Chondrocyte (in vitro differentiated cells): ENCODE measurements around the gene PDIA6. TPM values are rescaled to one million over a fixed set of nuclear protein-coding genes. Genes with fewer than 3 reads are reported as not detected.

ENCODE experiments used
- DNase-seq: peaks from one replicate; pipeline ENCODE4 v3.0.0; 2021; ENCODE audit warnings: mixed read lengths, low spot score
- H3K27ac Mint-ChIP-seq: one replicate; pipeline ENCODE4 v1.8.0; 2021; ENCODE audit warnings: mild to moderate bottlenecking, moderate library complexity, mixed read lengths; ENCODE audit not compliant: unreplicated experiment
- H3K27me3 Mint-ChIP-seq: 2 replicates; pipeline ENCODE4 v1.8.0; 2021; ENCODE audit warnings: low read depth, mixed read lengths
- H3K36me3 Mint-ChIP-seq: 2 replicates; pipeline ENCODE4 v1.8.0; 2021; ENCODE audit warnings: low read depth, mixed read lengths
- H3K4me1 Mint-ChIP-seq: 2 replicates; pipeline ENCODE4 v1.8.0; 2021; ENCODE audit warnings: low read depth, mild to moderate bottlenecking, mixed read lengths
- H3K4me3 Mint-ChIP-seq: one replicate; pipeline ENCODE4 v1.8.0; 2021; ENCODE audit warnings: mild to moderate bottlenecking, moderate library complexity, mixed read lengths; ENCODE audit not compliant: unreplicated experiment
- H3K9me3 Mint-ChIP-seq: 2 replicates; pipeline ENCODE4 v1.8.0; 2021; ENCODE audit warnings: low read depth, mixed read lengths
- total RNA-seq: library from RNA; stranded (reverse); gene quantifications from 3 replicates; pipeline ENCODE4 v1.2.1, GENCODE V29; 2021
- TF ChIP-seq, protein P1 (sequence below): fragments of 200-600 bp; sonication (generic); IDR thresholded peaks from 2 replicates; pipeline ENCODE4 v1.5.0; 2021; ENCODE audit warnings: antibody characterized with exemption, mild to moderate bottlenecking, moderate library complexity

Gene PDIA6
- total RNA-seq, 1 donor from 2014 or later = 198 TPM

DNA sequence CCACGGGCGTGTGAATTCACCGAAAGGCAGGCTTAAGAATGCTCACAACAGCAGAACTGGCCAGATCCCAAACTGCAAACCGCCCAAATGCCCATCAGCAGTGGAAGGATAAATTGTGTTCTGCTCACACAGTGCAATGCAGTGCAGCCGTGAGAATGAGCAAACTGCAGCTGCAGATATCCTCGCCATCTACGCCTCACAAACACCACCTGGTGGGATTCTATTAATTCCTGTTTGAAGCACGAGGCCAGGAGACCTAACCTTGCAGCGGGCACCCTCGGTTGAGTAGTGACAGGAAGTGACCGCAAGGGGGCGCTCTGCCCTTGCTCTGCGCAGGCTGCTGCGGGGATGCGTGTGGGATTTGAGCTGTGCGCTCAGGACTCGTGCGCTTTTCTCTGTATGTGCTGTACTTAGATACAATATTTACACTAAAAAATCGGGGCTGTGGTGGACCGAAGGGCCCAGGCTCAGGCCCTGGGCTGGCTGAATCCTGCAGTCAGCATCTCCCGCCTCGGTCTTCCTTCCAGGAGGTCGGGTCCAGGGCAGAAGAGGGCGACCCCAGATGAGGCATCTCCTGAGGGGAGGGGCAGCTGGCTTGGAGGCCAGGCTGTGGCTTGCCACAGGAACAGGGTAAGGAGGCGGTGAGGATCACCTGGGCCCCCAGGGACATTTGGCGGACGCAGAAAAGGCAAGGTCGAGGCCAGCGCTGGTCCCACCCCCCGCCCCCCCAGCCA, 19.8 kb upstream of the PDIA6 start:
- no peaks in the 10 kb centered on the region for H3K36me3 Mint-ChIP-seq

DNA sequence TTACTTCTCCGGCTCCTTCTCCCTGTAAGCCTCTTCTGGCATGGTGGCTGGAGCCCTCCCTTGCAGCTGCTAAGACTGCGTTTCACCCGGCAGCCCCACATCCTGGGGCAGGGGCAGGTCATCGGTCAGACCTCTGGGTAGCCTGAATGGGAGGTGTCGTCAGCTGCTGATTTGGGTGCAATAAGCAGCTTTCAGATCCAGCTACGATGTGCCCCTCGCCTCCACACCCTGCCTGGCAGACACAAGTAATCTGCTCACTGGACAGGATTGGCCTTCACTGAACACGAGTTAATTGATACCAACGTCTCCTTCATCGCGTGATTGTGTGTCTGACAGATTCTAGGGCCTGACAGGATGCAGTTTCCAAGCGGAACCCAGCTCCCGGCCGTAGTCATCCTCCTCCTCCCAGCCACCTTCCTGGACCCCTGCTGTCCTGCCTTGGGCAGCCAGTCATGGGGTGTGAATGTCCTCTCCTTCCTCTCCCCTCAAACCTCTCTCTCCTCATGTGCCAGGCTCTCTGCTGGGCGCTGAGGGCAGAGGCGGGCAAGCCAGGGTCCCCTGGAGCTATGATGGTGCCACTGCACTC, 18.9 kb upstream of the PDIA6 start:
- Mint-ChIP-seq H3K36me3 (no peaks in the 10 kb centered on the region), H3K4me3 (peak overlapping the region; percentile 31), H3K4me1 (peaks cover 6% of the 10 kb centered on the region), H3K27me3 (peaks cover 24% of the 10 kb centered on the region), H3K9me3 (no peaks in the 10 kb centered on the region), H3K27ac (no peak overlapping the region)
- TF ChIP-seq, protein P1, sequence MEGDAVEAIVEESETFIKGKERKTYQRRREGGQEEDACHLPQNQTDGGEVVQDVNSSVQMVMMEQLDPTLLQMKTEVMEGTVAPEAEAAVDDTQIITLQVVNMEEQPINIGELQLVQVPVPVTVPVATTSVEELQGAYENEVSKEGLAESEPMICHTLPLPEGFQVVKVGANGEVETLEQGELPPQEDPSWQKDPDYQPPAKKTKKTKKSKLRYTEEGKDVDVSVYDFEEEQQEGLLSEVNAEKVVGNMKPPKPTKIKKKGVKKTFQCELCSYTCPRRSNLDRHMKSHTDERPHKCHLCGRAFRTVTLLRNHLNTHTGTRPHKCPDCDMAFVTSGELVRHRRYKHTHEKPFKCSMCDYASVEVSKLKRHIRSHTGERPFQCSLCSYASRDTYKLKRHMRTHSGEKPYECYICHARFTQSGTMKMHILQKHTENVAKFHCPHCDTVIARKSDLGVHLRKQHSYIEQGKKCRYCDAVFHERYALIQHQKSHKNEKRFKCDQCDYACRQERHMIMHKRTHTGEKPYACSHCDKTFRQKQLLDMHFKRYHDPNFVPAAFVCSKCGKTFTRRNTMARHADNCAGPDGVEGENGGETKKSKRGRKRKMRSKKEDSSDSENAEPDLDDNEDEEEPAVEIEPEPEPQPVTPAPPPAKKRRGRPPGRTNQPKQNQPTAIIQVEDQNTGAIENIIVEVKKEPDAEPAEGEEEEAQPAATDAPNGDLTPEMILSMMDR = no peak
- no peak for DNase-seq

More for the DNA sequence above, 19.8 kb upstream of the PDIA6 start:
- H3K27me3 Mint-ChIP-seq = peaks cover 25% of the 10 kb centered on the region
- peaks cover 6% of the 10 kb centered on the region for H3K4me1 Mint-ChIP-seq
- DNase-seq = no peak
- TF ChIP-seq, protein P1 = peak; percentile 98
- H3K27ac Mint-ChIP-seq = no peak overlapping the region
- no peaks in the 10 kb centered on the region for H3K9me3 Mint-ChIP-seq
- H3K4me3 Mint-ChIP-seq = no peak overlapping the region

DNA sequence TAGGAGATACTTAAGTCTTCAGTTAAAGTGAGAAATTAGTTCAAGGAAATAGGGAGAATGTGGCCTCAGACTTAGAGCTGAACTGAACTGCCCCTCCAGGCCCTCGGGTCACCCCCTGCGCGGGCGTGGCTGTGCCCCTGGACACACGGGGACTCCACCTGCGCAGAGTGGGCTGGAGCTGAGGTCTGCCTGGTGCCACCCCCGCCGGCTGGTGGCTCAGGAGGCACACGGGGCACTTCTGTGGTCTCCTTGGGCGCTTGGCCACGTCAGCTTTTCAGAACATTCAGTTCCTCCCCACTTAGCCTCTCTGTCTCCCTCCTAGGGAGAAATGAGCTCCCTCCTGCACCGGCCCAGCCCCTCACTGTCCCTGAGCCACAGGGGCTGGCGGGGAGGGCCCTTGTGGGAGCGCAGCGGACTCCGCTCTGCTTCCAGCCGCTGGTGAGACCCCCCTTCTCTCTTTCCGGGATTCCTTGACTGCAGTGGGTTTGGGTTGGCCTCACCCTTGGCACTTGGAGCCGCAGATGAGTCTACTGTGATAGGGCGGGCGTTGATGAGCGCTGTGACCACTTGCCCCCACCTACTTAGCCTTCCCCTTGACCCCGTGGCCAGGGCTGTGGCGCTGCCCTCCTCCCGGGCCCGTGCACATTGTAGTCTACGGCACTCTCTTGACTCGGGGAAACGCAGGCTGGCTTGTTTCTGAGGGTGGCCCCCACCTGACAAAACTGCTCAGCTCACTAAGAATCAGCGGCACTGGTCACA, 18.2 kb upstream of the PDIA6 start:
- H3K27ac Mint-ChIP-seq = no peak overlapping the region
- TF ChIP-seq, protein P1 = no peak
- H3K9me3 Mint-ChIP-seq = peaks cover 3% of the 10 kb centered on the region
- no peak for DNase-seq
- H3K4me1 Mint-ChIP-seq = peaks cover 6% of the 10 kb centered on the region
- peaks cover 27% of the 10 kb centered on the region for H3K27me3 Mint-ChIP-seq
- H3K4me3 Mint-ChIP-seq = no peak overlapping the region
- no peaks in the 10 kb centered on the region for H3K36me3 Mint-ChIP-seq

DNA sequence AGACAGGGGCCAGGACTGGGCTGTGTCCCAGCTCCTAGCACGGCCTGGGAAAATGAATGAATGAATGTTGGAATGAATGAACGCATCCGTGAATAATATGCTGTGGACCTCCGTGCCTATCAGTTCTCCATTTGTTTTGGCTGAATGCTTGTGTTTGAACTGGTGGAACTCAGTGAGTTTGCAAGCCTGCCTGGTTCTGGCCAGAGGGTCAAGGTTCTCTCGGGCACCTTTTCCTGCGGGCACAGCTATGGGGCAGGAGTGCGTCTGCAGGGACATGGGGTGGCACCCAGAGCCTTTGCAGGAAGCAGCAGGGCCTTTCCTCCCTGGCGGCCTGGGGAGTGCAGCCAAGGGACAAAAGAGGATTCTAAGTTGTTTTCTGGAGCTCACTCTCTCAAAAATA, 17.6 kb upstream of the PDIA6 start:
- H3K4me3 Mint-ChIP-seq = no peak overlapping the region

DNA sequence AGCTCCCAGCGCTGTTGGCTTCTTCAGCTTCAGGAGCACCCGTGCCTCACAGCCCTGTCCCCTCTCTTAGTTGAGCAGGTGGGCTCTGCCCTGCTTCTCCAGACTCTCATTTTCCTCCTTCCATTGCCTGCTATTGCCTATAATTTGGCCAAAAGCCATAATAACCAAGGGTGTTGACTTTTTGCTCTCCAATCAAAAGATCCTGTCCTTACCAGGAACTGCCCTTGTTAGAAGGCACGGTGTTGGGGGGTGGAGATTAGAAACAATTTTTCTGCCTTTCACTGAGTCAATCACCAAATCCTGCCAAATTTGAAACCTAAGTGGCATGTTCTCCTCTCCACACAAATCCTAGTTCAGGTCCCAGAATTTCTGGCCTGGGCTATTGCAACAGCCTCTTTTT, 16.7 kb upstream of the PDIA6 start:
- peaks cover 32% of the 10 kb centered on the region for H3K27me3 Mint-ChIP-seq
- no peak for DNase-seq
- peaks cover 9% of the 10 kb centered on the region for H3K9me3 Mint-ChIP-seq
- H3K4me1 Mint-ChIP-seq = peaks cover 6% of the 10 kb centered on the region
- TF ChIP-seq, protein P1 = no peak
- no peak overlapping the region for H3K27ac Mint-ChIP-seq
- H3K4me3 Mint-ChIP-seq = no peak overlapping the region
- H3K36me3 Mint-ChIP-seq = no peaks in the 10 kb centered on the region

More for the DNA sequence above, 17.6 kb upstream of the PDIA6 start:
- peaks cover 9% of the 10 kb centered on the region for H3K9me3 Mint-ChIP-seq
- TF ChIP-seq, protein P1 = no peak
- DNase-seq = no peak
- H3K4me1 Mint-ChIP-seq = peaks cover 6% of the 10 kb centered on the region
- H3K27ac Mint-ChIP-seq = no peak overlapping the region
- H3K36me3 Mint-ChIP-seq = no peaks in the 10 kb centered on the region
- H3K27me3 Mint-ChIP-seq = peaks cover 31% of the 10 kb centered on the region
